PFSK-1 (cell line): ENCODE data around the gene B4GALT2.

ENCODE experiments used
- FOXP2 ChIP-seq: optimal IDR thresholded peaks from 2 replicates; pipeline ENCODE3; 2011; ENCODE audit warnings: borderline replicate concordance, control low read depth, inconsistent platforms; ENCODE audit not compliant: insufficient read depth; ENCODE audit errors: extremely low read length, extremely low read depth
- POLR2AphosphoS5 ChIP-seq: IDR thresholded peaks from 2 replicates; pipeline ENCODE4 v1.6.1; 2012; ENCODE audit warnings: low read depth, mild to moderate bottlenecking, control low read depth, low read length, moderate library complexity
- SIN3A ChIP-seq: IDR thresholded peaks from 2 replicates; pipeline ENCODE4 v1.6.1; 2012; ENCODE audit warnings: mild to moderate bottlenecking, low read length, moderate library complexity, borderline replicate concordance; ENCODE audit not compliant: insufficient read depth
- TAF1 ChIP-seq: IDR thresholded peaks from 2 replicates; pipeline ENCODE4 v1.6.1; 2012; ENCODE audit warnings: low read length, control low read depth, borderline replicate concordance; ENCODE audit not compliant: insufficient read depth
- TF ChIP-seq, protein P1 (sequence below), 2 experiments: IDR thresholded peaks; 2 replicates each; pipeline versions ENCODE4 v1.6.1 to v1.8.0; 2011 to 2012; ENCODE audit warnings: low read depth in 2 of 2, low read length in 2 of 2, control low read depth in 1 of 2, inconsistent platforms in 1 of 2, mild to moderate bottlenecking in 1 of 2, moderate library complexity in 1 of 2; ENCODE audit not compliant: insufficient read depth in 1 of 2

The B4GALT2 gene

DNA sequence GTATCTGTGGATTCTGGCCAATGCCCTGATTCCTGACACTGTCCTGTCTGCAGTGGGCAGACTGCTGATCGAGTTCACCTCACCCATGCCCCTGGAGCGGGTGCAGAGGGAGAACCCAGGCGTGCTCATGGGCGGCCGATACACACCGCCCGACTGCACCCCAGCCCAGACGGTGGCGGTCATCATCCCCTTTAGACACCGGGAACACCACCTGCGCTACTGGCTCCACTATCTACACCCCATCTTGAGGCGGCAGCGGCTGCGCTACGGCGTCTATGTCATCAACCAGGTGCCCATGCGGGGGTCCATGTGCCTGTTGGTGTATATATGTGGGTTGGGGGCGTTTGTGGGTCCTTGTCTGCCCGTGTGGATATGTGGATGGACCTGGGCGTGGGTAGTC lies 2.6 kb downstream of the B4GALT2 start:
- TF ChIP-seq TAF1 (no peak), FOXP2 (no peak), POLR2AphosphoS5 (no peak)
- TF ChIP-seq, protein P1, sequence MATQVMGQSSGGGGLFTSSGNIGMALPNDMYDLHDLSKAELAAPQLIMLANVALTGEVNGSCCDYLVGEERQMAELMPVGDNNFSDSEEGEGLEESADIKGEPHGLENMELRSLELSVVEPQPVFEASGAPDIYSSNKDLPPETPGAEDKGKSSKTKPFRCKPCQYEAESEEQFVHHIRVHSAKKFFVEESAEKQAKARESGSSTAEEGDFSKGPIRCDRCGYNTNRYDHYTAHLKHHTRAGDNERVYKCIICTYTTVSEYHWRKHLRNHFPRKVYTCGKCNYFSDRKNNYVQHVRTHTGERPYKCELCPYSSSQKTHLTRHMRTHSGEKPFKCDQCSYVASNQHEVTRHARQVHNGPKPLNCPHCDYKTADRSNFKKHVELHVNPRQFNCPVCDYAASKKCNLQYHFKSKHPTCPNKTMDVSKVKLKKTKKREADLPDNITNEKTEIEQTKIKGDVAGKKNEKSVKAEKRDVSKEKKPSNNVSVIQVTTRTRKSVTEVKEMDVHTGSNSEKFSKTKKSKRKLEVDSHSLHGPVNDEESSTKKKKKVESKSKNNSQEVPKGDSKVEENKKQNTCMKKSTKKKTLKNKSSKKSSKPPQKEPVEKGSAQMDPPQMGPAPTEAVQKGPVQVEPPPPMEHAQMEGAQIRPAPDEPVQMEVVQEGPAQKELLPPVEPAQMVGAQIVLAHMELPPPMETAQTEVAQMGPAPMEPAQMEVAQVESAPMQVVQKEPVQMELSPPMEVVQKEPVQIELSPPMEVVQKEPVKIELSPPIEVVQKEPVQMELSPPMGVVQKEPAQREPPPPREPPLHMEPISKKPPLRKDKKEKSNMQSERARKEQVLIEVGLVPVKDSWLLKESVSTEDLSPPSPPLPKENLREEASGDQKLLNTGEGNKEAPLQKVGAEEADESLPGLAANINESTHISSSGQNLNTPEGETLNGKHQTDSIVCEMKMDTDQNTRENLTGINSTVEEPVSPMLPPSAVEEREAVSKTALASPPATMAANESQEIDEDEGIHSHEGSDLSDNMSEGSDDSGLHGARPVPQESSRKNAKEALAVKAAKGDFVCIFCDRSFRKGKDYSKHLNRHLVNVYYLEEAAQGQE (IDR thresholded peaks at IDR 0.05; ENCODE audit: insufficient read depth in 1 of 2, low read depth in 2 of 2, low read length in 2 of 2), result no peak

GRCh38 chr1:43982241-43982640 lies 3.2 kb downstream of the B4GALT2 start:
- TF ChIP-seq FOXP2, result no peak
- TF ChIP-seq SIN3A, result no peak
- no peak for TF ChIP-seq TAF1
- no peak for TF ChIP-seq POLR2AphosphoS5
- TF ChIP-seq, protein P1 (IDR thresholded peaks at IDR 0.05; ENCODE audit: insufficient read depth in 1 of 2, low read depth in 2 of 2, low read length in 2 of 2), result no peak

GRCh38 chr1:43982808-43983207 lies 3.8 kb downstream of the B4GALT2 start:
- TF ChIP-seq, protein P1 (IDR thresholded peaks at IDR 0.05; ENCODE audit: insufficient read depth in 1 of 2, low read depth in 2 of 2, low read length in 2 of 2), result no peak
- TF ChIP-seq SIN3A, result no peak
- TF ChIP-seq POLR2AphosphoS5, result no peak
- TF ChIP-seq FOXP2, result no peak
- TF ChIP-seq TAF1, result no peak

- no peak for TF ChIP-seq FOXP2
Observed at GRCh38 chr1:43983253-43983899, 4.4 kb downstream of the B4GALT2 start.

- no peak for TF ChIP-seq FOXP2
- no peak for TF ChIP-seq POLR2AphosphoS5
- no peak for TF ChIP-seq TAF1
Observed at GRCh38 chr1:43984855-43985254, 5.8 kb downstream of the B4GALT2 start.

DNA sequence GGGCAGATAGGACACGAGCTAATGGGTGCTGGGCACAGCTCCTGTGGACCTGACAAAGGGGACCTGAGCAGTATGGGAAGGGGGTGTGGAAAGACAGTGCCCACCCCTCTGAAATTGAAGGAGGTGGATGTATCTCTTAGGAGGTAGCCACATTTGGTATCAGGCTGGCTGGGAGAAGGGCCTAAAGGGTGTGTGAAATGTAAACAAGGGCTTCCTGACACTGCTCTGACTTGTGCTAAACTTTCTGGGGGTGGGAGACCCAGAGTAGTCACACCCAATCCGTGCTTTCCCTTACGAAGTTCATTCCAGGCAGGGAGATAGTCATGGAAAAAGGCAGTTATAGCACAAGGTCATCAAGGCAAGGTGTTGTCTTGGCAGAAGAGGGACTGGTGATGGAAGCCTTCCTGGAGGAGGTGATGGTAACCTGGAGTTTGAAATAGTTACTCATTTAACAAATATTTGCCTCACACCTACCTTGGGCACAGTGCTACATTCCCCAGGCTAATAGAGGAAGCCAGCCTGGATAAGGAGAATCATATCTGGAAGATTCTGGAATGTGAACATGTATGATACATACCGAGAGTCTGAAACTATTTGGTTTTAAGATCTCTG lies 7.1 kb downstream of the B4GALT2 start:
- TF ChIP-seq POLR2AphosphoS5 (no peak), SIN3A (no peak), FOXP2 (no peak), TAF1 (no peak)
- TF ChIP-seq, protein P1 (IDR thresholded peaks at IDR 0.05; ENCODE audit: insufficient read depth in 1 of 2, low read depth in 2 of 2, low read length in 2 of 2), result no peak
